IMR-90 (cell line): ENCODE data around the gene EPOP. TPM values are rescaled to one million over a fixed set of nuclear protein-coding genes. Genes with fewer than 3 reads are reported as not detected.

Experiments
- ATAC-seq: fragments of 200-7000 bp; cut with Tn5 transposase; 2 replicates; pipeline ENCODE4 v1.9.1; 2020; ENCODE audit warnings: low read depth, mild to moderate bottlenecking, moderate library complexity
- BruUV-seq: library from RNA; stranded (reverse); fragments of 400-500 nt; replicated peaks from 2 replicates; lab custom pipeline; 2021; lab: Mats Ljungman, UMichigan
- CTCF ChIA-PET: fragments of 300-600 bp; formaldehyde crosslinking; extraction: SDS; loops from one replicate; lab custom pipeline; 2021; ENCODE audit warnings: antibody characterized with exemption; lab: Yijun Ruan, JAX
- POLR2A ChIA-PET: fragments of 300-600 bp; sonication (Branson Sonifier 250); formaldehyde crosslinking; loops from one replicate; lab custom pipeline; 2022; ENCODE audit warnings: antibody characterized with exemption; ENCODE audit not compliant: unreplicated experiment; lab: Charles Lee
- DNase-seq: peaks from one replicate; pipeline ENCODE4 v3.0.0; 2013
- H2AFZ ChIP-seq: replicated peaks from 2 replicates; pipeline ENCODE3; 2013; ENCODE audit warnings: low read length, mild to moderate bottlenecking; ENCODE audit not compliant: poor library complexity
- H2AK5ac ChIP-seq: 2 replicates; pipeline ENCODE4 v1.6.1; 2013; ENCODE audit warnings: low read depth, low read length, inconsistent platforms
- H2AK9ac ChIP-seq: replicated peaks from 2 replicates; pipeline ENCODE3; 2013; ENCODE audit warnings: mild to moderate bottlenecking, low read depth, low read length, moderate library complexity; ENCODE audit not compliant: poor library complexity
- H2BK120ac ChIP-seq: 2 replicates; pipeline ENCODE4 v1.6.1; 2013; ENCODE audit warnings: low read depth, low read length, inconsistent platforms
- H2BK15ac ChIP-seq: 3 replicates; pipeline ENCODE4 v1.6.1; 2013; ENCODE audit warnings: low read depth, low read length, inconsistent platforms
- H2BK20ac ChIP-seq: 2 replicates; pipeline ENCODE4 v1.6.1; 2013; ENCODE audit warnings: low read depth, mild to moderate bottlenecking, inconsistent platforms, low read length, moderate library complexity
- H2BK5ac ChIP-seq: 2 replicates; pipeline ENCODE4 v1.6.1; 2013; ENCODE audit warnings: mild to moderate bottlenecking, low read depth, low read length, inconsistent platforms; ENCODE audit not compliant: poor library complexity, severe bottlenecking
- H3K14ac ChIP-seq: replicated peaks from 2 replicates; pipeline ENCODE4 v1.6.1; 2013; ENCODE audit warnings: low read depth, low read length, inconsistent platforms
- H3K18ac ChIP-seq: 2 replicates; pipeline ENCODE4 v1.6.1; 2013; ENCODE audit warnings: low read depth, low read length, control low read depth
- H3K23ac ChIP-seq: 2 replicates; pipeline ENCODE4 v1.6.1; 2013; ENCODE audit warnings: low read depth, low read length, inconsistent platforms
- H3K27ac ChIP-seq: 2 replicates; pipeline ENCODE4 v1.5.1; 2013; ENCODE audit warnings: mild to moderate bottlenecking, control low read depth, low read length; ENCODE audit not compliant: insufficient read depth
- H3K27me3 ChIP-seq: 2 replicates; pipeline ENCODE4 v1.6.1; 2013; ENCODE audit warnings: low read length; ENCODE audit not compliant: control insufficient read depth, insufficient read depth
- H3K36me3 ChIP-seq: 2 replicates; pipeline ENCODE4 v1.6.1; 2013; ENCODE audit warnings: low read length, mixed read lengths; ENCODE audit not compliant: control insufficient read depth, insufficient read depth
- H3K4ac ChIP-seq: 2 replicates; pipeline ENCODE4 v1.6.1; 2013; ENCODE audit warnings: low read depth, low read length, inconsistent platforms
- H3K4me1 ChIP-seq: 2 replicates; pipeline ENCODE4 v1.6.1; 2013; ENCODE audit warnings: low read length, mixed read lengths; ENCODE audit not compliant: control insufficient read depth, insufficient read depth
- H3K4me2 ChIP-seq: 2 replicates; pipeline ENCODE4 v1.6.1; 2013; ENCODE audit warnings: low read depth, mild to moderate bottlenecking, control low read depth, low read length, moderate library complexity
- H3K4me3 ChIP-seq: 2 replicates; pipeline ENCODE4 v1.5.1; 2013; ENCODE audit warnings: low read depth, mild to moderate bottlenecking, control low read depth, low read length, moderate library complexity; ENCODE audit not compliant: insufficient read depth
- H3K56ac ChIP-seq: 2 replicates; pipeline ENCODE4 v1.6.1; 2013; ENCODE audit warnings: low read length, inconsistent platforms; ENCODE audit not compliant: insufficient read depth; ENCODE audit errors: extremely low read depth
- H3K79me1 ChIP-seq, 2 experiments: 2 replicates each; pipeline ENCODE4 v1.6.1; 2013; ENCODE audit warnings: low read length in 2 of 2, inconsistent platforms in 1 of 2, low read depth in 1 of 2
- H3K9ac ChIP-seq: 2 replicates; pipeline ENCODE4 v1.6.1; 2013; ENCODE audit warnings: low read depth, low read length, control low read depth
- H3K9me1 ChIP-seq: 2 replicates; pipeline ENCODE4 v1.6.1; 2013; ENCODE audit warnings: low read length, inconsistent platforms; ENCODE audit not compliant: insufficient read depth
- H3K9me3 ChIP-seq: 2 replicates; pipeline ENCODE4 v1.6.1; 2013; ENCODE audit warnings: low read length; ENCODE audit not compliant: control insufficient read depth, insufficient read depth
- H4K20me1 ChIP-seq: 2 replicates; pipeline ENCODE4 v1.6.1; 2013; ENCODE audit warnings: low read length, inconsistent platforms; ENCODE audit not compliant: insufficient read depth
- H4K5ac ChIP-seq: 2 replicates; pipeline ENCODE4 v1.6.1; 2013; ENCODE audit warnings: mild to moderate bottlenecking, low read depth, low read length, control low read depth
- H4K8ac ChIP-seq, 2 experiments: 2 replicates each; pipeline ENCODE4 v1.6.1; 2013; ENCODE audit warnings: low read depth in 2 of 2, low read length in 2 of 2, control low read depth in 1 of 2, inconsistent platforms in 1 of 2
- H4K91ac ChIP-seq: 2 replicates; pipeline ENCODE4 v1.6.1; 2013; ENCODE audit warnings: low read depth, low read length, inconsistent platforms; ENCODE audit not compliant: insufficient read depth
- BHLHE40 ChIP-seq: fragments of 150-350 bp; IDR thresholded peaks from 2 replicates; pipeline ENCODE4 v1.6.1; 2016; ENCODE audit warnings: mild to moderate bottlenecking, low read depth, low read length
- CEBPB ChIP-seq: IDR thresholded peaks from 2 replicates; pipeline ENCODE4 v1.6.1; 2012; ENCODE audit warnings: low read depth, low read length, improper control_type of control experiment
- CHD1 ChIP-seq: IDR thresholded peaks from 2 replicates; pipeline ENCODE4 v1.6.1; 2012; ENCODE audit warnings: low read depth, low read length, improper control_type of control experiment
- CTCF ChIP-seq: conservative IDR thresholded peaks from 2 replicates; pipeline ENCODE4 v1.5.1; 2012; ENCODE audit warnings: mild to moderate bottlenecking, low read depth, low read length, improper control_type of control experiment
- FOS ChIP-seq: fragments of 150-350 bp; IDR thresholded peaks from 2 replicates; pipeline ENCODE4 v1.6.1; 2016; ENCODE audit warnings: low read depth, low read length
- MAFK ChIP-seq: IDR thresholded peaks from 2 replicates; pipeline ENCODE4 v1.6.1; 2012; ENCODE audit warnings: low read depth, low read length, improper control_type of control experiment
- MAZ ChIP-seq: IDR thresholded peaks from 2 replicates; pipeline ENCODE4 v1.6.1; 2012; ENCODE audit warnings: low read depth, mild to moderate bottlenecking, low read length, improper control_type of control experiment, moderate library complexity, borderline replicate concordance
- MXI1 ChIP-seq: IDR thresholded peaks from 2 replicates; pipeline ENCODE4 v1.6.1; 2012; ENCODE audit warnings: low read depth, mild to moderate bottlenecking, low read length, moderate library complexity, borderline replicate concordance
- NFE2L2 ChIP-seq: fragments of 150-350 bp; IDR thresholded peaks from 2 replicates; pipeline ENCODE4 v1.6.1; 2016; ENCODE audit warnings: low read depth, mild to moderate bottlenecking, low read length
- POLR2A ChIP-seq: IDR thresholded peaks from 2 replicates; pipeline ENCODE4 v1.6.1; 2012; ENCODE audit warnings: mild to moderate bottlenecking, low read depth, low read length
- RAD21 ChIP-seq: IDR thresholded peaks from 2 replicates; pipeline ENCODE4 v1.6.1; 2012; ENCODE audit warnings: low read length, improper control_type of control experiment
- RCOR1 ChIP-seq: IDR thresholded peaks from 2 replicates; pipeline ENCODE4 v1.6.1; 2012; ENCODE audit warnings: mild to moderate bottlenecking, low read length, improper control_type of control experiment; ENCODE audit not compliant: insufficient replicate concordance
- RFX5 ChIP-seq: IDR thresholded peaks from 2 replicates; pipeline ENCODE4 v1.8.0; 2012; ENCODE audit warnings: low read depth, mild to moderate bottlenecking, low read length, moderate library complexity
- SMC3 ChIP-seq: fragments of 150-350 bp; IDR thresholded peaks from 2 replicates; pipeline ENCODE4 v1.6.1; 2016; ENCODE audit warnings: low read depth, mild to moderate bottlenecking, antibody characterized with exemption, low read length, moderate library complexity
- WGBS, 2 experiments: methylation state at CpG; one replicate each; pipeline versions ENCODE4 v1.1.5 to v1.1.7; 2013; ENCODE audit warnings: missing lambda C conversion rate in 2 of 2; ENCODE audit not compliant: insufficient read length in 1 of 2; ENCODE audit errors: extremely low coverage in 2 of 2; 5-methylcytosine and 5-hydroxymethylcytosine counted together
- dilution Hi-C: fragments of 300-500 bp; cut with HindIII; formaldehyde crosslinking; loops from one replicate; pipeline ENCODE4 v1.14.3; 2018; ENCODE audit warnings: low sequenced_read_pairs; ENCODE audit not compliant: unreplicated experiment
- in situ Hi-C: fragments of 300-500 bp; cut with MboI; formaldehyde crosslinking; loops from 3 replicates; pipeline ENCODE4 v1.14.3; 2019; ENCODE audit warnings: low sequenced_read_pairs, inconsistent platforms, mixed read lengths
- intact Hi-C: fragments of 100-400 bp; cut with micrococcal nuclease; formaldehyde crosslinking; loops from 2 replicates; pipeline ENCODE4 v1.10.0; 2022
- polyA plus RNA-seq, 3 experiments: library from polyadenylated mRNA; depleted of rRNA; stranded (reverse); fragments of >200 nt; gene quantifications; 2 replicates each; pipeline ENCODE4 v1.2.3, GENCODE V29; 2012; ENCODE audit warnings: low replicate concordance in 1 of 3
- total RNA-seq: library from RNA; depleted of rRNA; stranded (reverse); fragments of >200 nt; gene quantifications from 2 replicates; pipeline ENCODE4 v1.2.3, GENCODE V29; 2012
- TF ChIP-seq, protein P1 (sequence below): fragments of 150-350 bp; IDR thresholded peaks from 2 replicates; pipeline ENCODE4 v1.6.1; 2017; ENCODE audit warnings: mild to moderate bottlenecking, antibody characterized with exemption, low read length, low read depth

The EPOP gene
- total and polyA plus RNA-seq, 2 of the 4 experiments (the other 2 are of a cell fraction), result 0.36 to 0.82 TPM

- no peak overlapping the region for H3K56ac ChIP-seq
- H2AK9ac ChIP-seq, result no peak overlapping the region
- POLR2A ChIA-PET, result no interaction called here
- H3K4me1 ChIP-seq, result no peaks in the 10 kb centered on the region; the same call in 1 of the 2 replicates
- no peaks in the 10 kb centered on the region for H3K79me1 ChIP-seq
- H3K4ac ChIP-seq, result no peak overlapping the region
- intact Hi-C loops (no loop called here), dilution Hi-C loops (no loop called here), in situ Hi-C loops (no loop called here)
- H2BK5ac ChIP-seq, result no peak overlapping the region
- no peak overlapping the region for H4K5ac ChIP-seq
- no peak overlapping the region for H3K9ac ChIP-seq
- H3K9me3 ChIP-seq, result no peaks in the 10 kb centered on the region
- H2AK5ac ChIP-seq, result no peak overlapping the region
- H2BK15ac ChIP-seq, result no peak overlapping the region
- H3K27me3 ChIP-seq, result no peaks in the 10 kb centered on the region
- ATAC-seq (no peak), DNase-seq (no peak)
- H2BK120ac ChIP-seq, result no peak overlapping the region
- H3K9me1 ChIP-seq, result no peaks in the 10 kb centered on the region
- H4K91ac ChIP-seq, result no peak overlapping the region
- no peak overlapping the region for H2BK20ac ChIP-seq
- no peak overlapping the region for H3K18ac ChIP-seq
- no peak for TF ChIP-seq RAD21
- TF ChIP-seq MAZ, result no peak
- TF ChIP-seq BHLHE40, result no peak
- TF ChIP-seq MAFK, result no peak
- TF ChIP-seq CEBPB, result no peak
- no peak for TF ChIP-seq NFE2L2
- TF ChIP-seq MXI1, result no peak
- no peak for TF ChIP-seq CTCF
- no peak for TF ChIP-seq POLR2A
- TF ChIP-seq CHD1, result no peak
- TF ChIP-seq SMC3, result no peak
- no peak for TF ChIP-seq FOS
- TF ChIP-seq RCOR1, result no peak
- TF ChIP-seq, protein P1, sequence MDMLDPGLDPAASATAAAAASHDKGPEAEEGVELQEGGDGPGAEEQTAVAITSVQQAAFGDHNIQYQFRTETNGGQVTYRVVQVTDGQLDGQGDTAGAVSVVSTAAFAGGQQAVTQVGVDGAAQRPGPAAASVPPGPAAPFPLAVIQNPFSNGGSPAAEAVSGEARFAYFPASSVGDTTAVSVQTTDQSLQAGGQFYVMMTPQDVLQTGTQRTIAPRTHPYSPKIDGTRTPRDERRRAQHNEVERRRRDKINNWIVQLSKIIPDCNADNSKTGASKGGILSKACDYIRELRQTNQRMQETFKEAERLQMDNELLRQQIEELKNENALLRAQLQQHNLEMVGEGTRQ, result no peak
- no peak for TF ChIP-seq RFX5
- H3K4me2 ChIP-seq, result no peak overlapping the region
- no TSS peak for BruUV-seq
- CTCF ChIA-PET, result no interaction called here
- no peak overlapping the region for H2AFZ ChIP-seq
- no peak overlapping the region for H3K4me3 ChIP-seq
- peaks cover 50% of the 10 kb centered on the region for H3K36me3 ChIP-seq
- H3K14ac ChIP-seq, result no peak overlapping the region
- 93% methylated on average over 3 of the region's 6 CpGs; no CpG with 5 or more reads in 1 of the 2 experiments for WGBS, 2 experiments
- H4K8ac ChIP-seq, result no peak overlapping the region
- H3K27ac ChIP-seq, result no peak overlapping the region
- H4K20me1 ChIP-seq, result no peaks in the 10 kb centered on the region
- no peak overlapping the region for H3K23ac ChIP-seq
Measured at GRCh38 chr17:38720941-38721340, 46.2 kb upstream of the EPOP start.
